ENCODE results near the gene ZNF341. TPM values are rescaled to one million over a fixed set of nuclear protein-coding genes. Genes with fewer than 3 reads are reported as not detected.

ZNF341 gene
- total and polyA plus RNA-seq, 2 experiments from 2014 or later: 4.3 to 6.1 TPM

- ATAC-seq (no peak), DNase-seq (ENCODE audit: low spot score) (no peak)
- Histone ChIP-seq H3K79me2 (replicated peaks; ENCODE audit: insufficient read depth) (no peaks in the 10 kb centered on the region), H4K20me1 (replicated peaks; ENCODE audit: insufficient read depth) (no peaks in the 10 kb centered on the region), H2AFZ (no peak overlapping the region), H3K4me3 (no peak overlapping the region), H3K27ac (ENCODE audit: low read depth) (no peak overlapping the region), H3K4me1 (ENCODE audit: insufficient read depth) (no peaks in the 10 kb centered on the region), H3K36me3 (ENCODE audit: insufficient read depth) (no peaks in the 10 kb centered on the region), H3K27me3 (ENCODE audit: insufficient read depth) (no peaks in the 10 kb centered on the region), H3K4me2 (no peak overlapping the region), H3K9me2 (ENCODE audit: insufficient read depth) (no peaks in the 10 kb centered on the region), H3F3A (replicated peaks; ENCODE audit: low read depth) (no peaks in the 10 kb centered on the region)
- Mint-ChIP-seq H3K27ac (no peak overlapping the region), H3K27me3 (ENCODE audit: insufficient read depth, low read depth, poor library complexity) (peaks cover 17% of the 10 kb centered on the region), H3K4me3 (no peak overlapping the region), H3K9me3 (peaks cover 6% of the 10 kb centered on the region; the same call in 2 of the 3 replicates), H3K36me3 (ENCODE audit: low read depth) (no peaks in the 10 kb centered on the region), H3K4me1 (no peaks in the 10 kb centered on the region; the same call in 2 of the 3 replicates)
- TF ChIP-seq ZNF331 (CRISPR knock-in tag; IDR thresholded peaks at IDR 0.05; ENCODE audit: low read depth) (no peak), EZH2phosphoT487 (IDR thresholded peaks at IDR 0.05; ENCODE audit: unreplicated experiment) (no peak), JUNB (IDR thresholded peaks at IDR 0.05; ENCODE audit: unreplicated experiment) (no peak), CTCF (conservative IDR thresholded peaks at IDR 0.05; ENCODE audit: low read depth in 2 of 2) (no peak), STAT1 (IDR thresholded peaks at IDR 0.05; ENCODE audit: unreplicated experiment) (no peak), NANOG (IDR thresholded peaks at IDR 0.05; ENCODE audit: borderline replicate concordance) (no peak), POLR2AphosphoS5 (IDR thresholded peaks at IDR 0.05; ENCODE audit: low read depth) (no peak), ZNF114 (CRISPR knock-in tag; IDR thresholded peaks at IDR 0.05) (no peak), EZH2 (IDR thresholded peaks at IDR 0.05; ENCODE audit: low read depth, unreplicated experiment) (no peak), CREB1 (CRISPR knock-in tag; IDR thresholded peaks at IDR 0.05; ENCODE audit: low read depth) (no peak), REST (IDR thresholded peaks at IDR 0.05; ENCODE audit: unreplicated experiment) (no peak)
- TF ChIP-seq, protein P1, sequence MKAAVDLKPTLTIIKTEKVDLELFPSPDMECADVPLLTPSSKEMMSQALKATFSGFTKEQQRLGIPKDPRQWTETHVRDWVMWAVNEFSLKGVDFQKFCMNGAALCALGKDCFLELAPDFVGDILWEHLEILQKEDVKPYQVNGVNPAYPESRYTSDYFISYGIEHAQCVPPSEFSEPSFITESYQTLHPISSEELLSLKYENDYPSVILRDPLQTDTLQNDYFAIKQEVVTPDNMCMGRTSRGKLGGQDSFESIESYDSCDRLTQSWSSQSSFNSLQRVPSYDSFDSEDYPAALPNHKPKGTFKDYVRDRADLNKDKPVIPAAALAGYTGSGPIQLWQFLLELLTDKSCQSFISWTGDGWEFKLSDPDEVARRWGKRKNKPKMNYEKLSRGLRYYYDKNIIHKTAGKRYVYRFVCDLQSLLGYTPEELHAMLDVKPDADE (IDR thresholded peaks at IDR 0.05): no peak
- TF ChIP-seq, protein P2, sequence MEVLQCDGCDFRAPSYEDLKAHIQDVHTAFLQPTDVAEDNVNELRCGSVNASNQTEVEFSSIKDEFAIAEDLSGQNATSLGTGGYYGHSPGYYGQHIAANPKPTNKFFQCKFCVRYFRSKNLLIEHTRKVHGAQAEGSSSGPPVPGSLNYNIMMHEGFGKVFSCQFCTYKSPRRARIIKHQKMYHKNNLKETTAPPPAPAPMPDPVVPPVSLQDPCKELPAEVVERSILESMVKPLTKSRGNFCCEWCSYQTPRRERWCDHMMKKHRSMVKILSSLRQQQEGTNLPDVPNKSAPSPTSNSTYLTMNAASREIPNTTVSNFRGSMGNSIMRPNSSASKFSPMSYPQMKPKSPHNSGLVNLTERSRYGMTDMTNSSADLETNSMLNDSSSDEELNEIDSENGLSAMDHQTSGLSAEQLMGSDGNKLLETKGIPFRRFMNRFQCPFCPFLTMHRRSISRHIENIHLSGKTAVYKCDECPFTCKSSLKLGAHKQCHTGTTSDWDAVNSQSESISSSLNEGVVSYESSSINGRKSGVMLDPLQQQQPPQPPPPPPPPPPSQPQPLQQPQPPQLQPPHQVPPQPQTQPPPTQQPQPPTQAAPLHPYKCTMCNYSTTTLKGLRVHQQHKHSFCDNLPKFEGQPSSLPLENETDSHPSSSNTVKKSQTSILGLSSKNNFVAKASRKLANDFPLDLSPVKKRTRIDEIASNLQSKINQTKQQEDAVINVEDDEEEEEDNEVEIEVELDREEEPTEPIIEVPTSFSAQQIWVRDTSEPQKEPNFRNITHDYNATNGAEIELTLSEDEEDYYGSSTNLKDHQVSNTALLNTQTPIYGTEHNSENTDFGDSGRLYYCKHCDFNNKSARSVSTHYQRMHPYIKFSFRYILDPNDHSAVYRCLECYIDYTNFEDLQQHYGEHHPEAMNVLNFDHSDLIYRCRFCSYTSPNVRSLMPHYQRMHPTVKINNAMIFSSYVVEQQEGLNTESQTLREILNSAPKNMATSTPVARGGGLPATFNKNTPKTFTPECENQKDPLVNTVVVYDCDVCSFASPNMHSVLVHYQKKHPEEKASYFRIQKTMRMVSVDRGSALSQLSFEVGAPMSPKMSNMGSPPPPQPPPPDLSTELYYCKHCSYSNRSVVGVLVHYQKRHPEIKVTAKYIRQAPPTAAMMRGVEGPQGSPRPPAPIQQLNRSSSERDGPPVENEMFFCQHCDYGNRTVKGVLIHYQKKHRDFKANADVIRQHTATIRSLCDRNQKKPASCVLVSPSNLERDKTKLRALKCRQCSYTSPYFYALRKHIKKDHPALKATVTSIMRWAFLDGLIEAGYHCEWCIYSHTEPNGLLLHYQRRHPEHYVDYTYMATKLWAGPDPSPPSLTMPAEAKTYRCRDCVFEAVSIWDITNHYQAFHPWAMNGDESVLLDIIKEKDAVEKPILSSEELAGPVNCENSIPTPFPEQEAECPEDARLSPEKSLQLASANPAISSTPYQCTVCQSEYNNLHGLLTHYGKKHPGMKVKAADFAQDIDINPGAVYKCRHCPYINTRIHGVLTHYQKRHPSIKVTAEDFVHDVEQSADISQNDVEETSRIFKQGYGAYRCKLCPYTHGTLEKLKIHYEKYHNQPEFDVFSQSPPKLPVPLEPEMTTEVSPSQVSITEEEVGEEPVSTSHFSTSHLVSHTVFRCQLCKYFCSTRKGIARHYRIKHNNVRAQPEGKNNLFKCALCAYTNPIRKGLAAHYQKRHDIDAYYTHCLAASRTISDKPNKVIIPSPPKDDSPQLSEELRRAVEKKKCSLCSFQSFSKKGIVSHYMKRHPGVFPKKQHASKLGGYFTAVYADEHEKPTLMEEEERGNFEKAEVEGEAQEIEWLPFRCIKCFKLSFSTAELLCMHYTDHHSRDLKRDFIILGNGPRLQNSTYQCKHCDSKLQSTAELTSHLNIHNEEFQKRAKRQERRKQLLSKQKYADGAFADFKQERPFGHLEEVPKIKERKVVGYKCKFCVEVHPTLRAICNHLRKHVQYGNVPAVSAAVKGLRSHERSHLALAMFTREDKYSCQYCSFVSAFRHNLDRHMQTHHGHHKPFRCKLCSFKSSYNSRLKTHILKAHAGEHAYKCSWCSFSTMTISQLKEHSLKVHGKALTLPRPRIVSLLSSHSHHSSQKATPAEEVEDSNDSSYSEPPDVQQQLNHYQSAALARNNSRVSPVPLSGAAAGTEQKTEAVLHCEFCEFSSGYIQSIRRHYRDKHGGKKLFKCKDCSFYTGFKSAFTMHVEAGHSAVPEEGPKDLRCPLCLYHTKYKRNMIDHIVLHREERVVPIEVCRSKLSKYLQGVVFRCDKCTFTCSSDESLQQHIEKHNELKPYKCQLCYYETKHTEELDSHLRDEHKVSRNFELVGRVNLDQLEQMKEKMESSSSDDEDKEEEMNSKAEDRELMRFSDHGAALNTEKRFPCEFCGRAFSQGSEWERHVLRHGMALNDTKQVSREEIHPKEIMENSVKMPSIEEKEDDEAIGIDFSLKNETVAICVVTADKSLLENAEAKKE (CRISPR knock-in tag; IDR thresholded peaks at IDR 0.05): no peak
Observed at GRCh38 chr20:33721391-33722140, 10.2 kb upstream of the ZNF341 start.

Measured in GM23338 (cell line).